OCI-LY7 (cell line): ENCODE results near the gene GORASP2.

Source experiments
- EZH2phosphoT487 ChIP-seq: fragments of 200-600 bp; sonication (generic); IDR thresholded peaks from 2 replicates; pipeline ENCODE4 v1.6.1; 2018; ENCODE audit warnings: low read depth, borderline replicate concordance, mild to moderate bottlenecking, mixed run types, antibody characterized with exemption, low read length, moderate library complexity, mixed read lengths
- TF ChIP-seq, protein P1 (sequence below): fragments of 200-600 bp; sonication (generic); conservative IDR thresholded peaks from 2 replicates; pipeline ENCODE4 v1.5.1; 2014; ENCODE audit warnings: mild to moderate bottlenecking, antibody characterized with exemption, low read length, moderate library complexity, mixed read lengths

DNA sequence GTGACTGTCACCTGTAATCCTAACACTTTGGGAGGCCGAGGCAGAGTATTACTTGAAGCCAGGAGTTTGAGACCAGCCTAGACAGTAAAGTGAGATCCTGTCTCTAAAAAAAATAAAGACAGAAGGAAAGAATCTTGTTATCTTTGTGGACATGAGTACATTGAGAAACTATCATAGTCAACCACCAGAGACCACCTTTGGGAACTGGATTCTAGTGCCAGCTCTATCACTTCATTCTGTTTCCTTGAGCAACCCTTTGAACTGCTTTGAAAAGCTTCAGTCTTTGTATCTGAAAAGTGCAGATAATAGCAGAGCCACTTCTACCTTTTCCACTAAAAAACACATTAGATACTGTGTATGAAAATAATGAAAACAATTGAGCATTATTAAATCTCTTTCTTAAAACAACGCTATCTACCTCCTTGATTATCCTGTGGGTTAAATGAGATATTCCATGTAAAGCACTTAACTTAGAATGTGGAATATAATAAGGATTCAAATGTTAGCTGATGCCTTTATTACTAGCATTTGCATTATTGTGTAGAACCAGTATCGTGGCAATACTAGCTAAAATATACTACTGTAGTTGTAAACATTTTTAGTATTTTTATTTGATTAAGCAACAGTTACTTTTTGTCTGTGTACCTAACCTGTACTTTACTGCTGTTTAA lies 8.8 kb downstream of the GORASP2 start:
- TF ChIP-seq, protein P1, sequence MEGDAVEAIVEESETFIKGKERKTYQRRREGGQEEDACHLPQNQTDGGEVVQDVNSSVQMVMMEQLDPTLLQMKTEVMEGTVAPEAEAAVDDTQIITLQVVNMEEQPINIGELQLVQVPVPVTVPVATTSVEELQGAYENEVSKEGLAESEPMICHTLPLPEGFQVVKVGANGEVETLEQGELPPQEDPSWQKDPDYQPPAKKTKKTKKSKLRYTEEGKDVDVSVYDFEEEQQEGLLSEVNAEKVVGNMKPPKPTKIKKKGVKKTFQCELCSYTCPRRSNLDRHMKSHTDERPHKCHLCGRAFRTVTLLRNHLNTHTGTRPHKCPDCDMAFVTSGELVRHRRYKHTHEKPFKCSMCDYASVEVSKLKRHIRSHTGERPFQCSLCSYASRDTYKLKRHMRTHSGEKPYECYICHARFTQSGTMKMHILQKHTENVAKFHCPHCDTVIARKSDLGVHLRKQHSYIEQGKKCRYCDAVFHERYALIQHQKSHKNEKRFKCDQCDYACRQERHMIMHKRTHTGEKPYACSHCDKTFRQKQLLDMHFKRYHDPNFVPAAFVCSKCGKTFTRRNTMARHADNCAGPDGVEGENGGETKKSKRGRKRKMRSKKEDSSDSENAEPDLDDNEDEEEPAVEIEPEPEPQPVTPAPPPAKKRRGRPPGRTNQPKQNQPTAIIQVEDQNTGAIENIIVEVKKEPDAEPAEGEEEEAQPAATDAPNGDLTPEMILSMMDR = no peak
- no peak for TF ChIP-seq EZH2phosphoT487
